PC-3 (cell line): ENCODE measurements around the gene ARHGAP6.

Source experiments
- EZH2 ChIP-seq: fragments of 300-600 bp; sonication (generic); IDR thresholded peaks from one replicate; pipeline ENCODE4 v1.6.1; 2017; ENCODE audit warnings: antibody characterized with exemption, mild to moderate bottlenecking, low read length; ENCODE audit not compliant: unreplicated experiment
- TF ChIP-seq, protein P1 (sequence below): fragments of 300-600 bp; sonication (generic); conservative IDR thresholded peaks from 2 replicates; pipeline ENCODE4 v1.5.1; 2017; ENCODE audit warnings: antibody characterized with exemption, low read depth, mild to moderate bottlenecking, low read length

DNA sequence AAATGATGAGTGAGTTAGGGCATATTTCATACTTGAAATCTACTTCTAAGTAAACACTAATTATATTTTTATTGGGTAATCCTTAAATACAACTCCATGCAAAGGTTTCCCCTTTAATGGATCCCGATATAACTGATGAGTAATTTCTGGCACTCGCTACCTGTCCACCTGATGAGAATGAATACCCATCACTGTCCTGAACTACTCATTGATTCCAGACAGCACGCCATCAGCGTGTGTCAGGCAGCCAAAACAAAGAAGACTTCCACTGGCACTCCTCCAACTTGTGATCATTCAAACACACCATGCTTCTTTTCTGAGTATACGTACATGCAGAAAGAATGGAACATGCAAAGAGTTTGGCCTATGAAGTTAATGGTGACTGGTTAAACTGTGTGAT is 485.1 kb downstream of the ARHGAP6 start:
- TF ChIP-seq, protein P1, sequence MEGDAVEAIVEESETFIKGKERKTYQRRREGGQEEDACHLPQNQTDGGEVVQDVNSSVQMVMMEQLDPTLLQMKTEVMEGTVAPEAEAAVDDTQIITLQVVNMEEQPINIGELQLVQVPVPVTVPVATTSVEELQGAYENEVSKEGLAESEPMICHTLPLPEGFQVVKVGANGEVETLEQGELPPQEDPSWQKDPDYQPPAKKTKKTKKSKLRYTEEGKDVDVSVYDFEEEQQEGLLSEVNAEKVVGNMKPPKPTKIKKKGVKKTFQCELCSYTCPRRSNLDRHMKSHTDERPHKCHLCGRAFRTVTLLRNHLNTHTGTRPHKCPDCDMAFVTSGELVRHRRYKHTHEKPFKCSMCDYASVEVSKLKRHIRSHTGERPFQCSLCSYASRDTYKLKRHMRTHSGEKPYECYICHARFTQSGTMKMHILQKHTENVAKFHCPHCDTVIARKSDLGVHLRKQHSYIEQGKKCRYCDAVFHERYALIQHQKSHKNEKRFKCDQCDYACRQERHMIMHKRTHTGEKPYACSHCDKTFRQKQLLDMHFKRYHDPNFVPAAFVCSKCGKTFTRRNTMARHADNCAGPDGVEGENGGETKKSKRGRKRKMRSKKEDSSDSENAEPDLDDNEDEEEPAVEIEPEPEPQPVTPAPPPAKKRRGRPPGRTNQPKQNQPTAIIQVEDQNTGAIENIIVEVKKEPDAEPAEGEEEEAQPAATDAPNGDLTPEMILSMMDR = no peak
- TF ChIP-seq EZH2 = no peak
